OCI-LY3 (cell line): Measurements from ENCODE around the gene PLEKHA8.

Experiments used
- EZH2phosphoT487 ChIP-seq: fragments of 200-600 bp; shearing (Covaris generic); IDR thresholded peaks from 2 replicates; pipeline ENCODE4 v1.6.1; 2018; ENCODE audit warnings: antibody characterized with exemption, mixed run types, low read depth
- TF ChIP-seq, protein P1 (sequence below): fragments of 200-600, 300-600 bp; sonication (generic); IDR thresholded peaks from 2 replicates; pipeline ENCODE4 v1.5.1; 2014; ENCODE audit warnings: antibody characterized with exemption, low read length, low read depth

DNA sequence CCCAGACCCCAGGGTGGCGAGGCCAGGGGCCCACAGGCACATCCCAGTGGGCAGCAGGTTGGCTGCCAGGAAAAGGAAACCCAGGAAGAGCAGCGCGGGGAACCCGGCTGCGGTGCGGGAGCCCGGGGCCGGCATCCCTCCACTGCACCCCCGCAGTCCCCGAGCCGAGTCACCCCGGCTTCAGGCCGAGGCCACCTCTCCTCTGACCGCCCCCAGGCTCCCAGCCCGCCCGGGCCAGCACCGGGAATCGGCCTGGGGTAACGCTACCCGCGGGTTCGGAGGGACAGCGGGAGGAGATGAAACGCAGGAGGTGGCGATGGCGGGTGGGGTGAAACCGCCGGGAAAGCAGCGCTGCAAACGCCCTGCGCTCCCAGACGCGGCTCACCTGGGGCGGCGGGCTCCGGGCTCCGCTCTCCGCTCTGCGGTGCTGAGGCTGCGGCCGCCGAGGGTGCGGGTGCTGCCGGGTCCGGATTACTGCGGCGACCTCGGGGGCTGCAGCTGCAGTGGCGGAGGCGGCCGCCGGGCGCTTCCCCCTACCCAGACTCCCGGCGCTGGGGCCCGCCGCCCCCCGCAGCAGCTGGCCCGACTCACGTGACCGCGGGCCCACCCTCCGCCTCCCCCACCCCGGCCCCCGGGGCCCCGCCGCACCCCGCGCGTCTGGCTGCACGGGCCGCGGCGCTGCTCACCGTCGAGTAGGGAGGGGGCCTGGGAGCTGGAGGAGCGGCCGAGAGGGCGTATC lies 38.8 kb upstream of the PLEKHA8 start, which contains the start of gene SCRN1:
- TF ChIP-seq, protein P1, sequence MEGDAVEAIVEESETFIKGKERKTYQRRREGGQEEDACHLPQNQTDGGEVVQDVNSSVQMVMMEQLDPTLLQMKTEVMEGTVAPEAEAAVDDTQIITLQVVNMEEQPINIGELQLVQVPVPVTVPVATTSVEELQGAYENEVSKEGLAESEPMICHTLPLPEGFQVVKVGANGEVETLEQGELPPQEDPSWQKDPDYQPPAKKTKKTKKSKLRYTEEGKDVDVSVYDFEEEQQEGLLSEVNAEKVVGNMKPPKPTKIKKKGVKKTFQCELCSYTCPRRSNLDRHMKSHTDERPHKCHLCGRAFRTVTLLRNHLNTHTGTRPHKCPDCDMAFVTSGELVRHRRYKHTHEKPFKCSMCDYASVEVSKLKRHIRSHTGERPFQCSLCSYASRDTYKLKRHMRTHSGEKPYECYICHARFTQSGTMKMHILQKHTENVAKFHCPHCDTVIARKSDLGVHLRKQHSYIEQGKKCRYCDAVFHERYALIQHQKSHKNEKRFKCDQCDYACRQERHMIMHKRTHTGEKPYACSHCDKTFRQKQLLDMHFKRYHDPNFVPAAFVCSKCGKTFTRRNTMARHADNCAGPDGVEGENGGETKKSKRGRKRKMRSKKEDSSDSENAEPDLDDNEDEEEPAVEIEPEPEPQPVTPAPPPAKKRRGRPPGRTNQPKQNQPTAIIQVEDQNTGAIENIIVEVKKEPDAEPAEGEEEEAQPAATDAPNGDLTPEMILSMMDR, result no peak
- no peak for TF ChIP-seq EZH2phosphoT487
